ENCODE measurements around the gene ADAM33. TPM values are rescaled to one million over a fixed set of nuclear protein-coding genes. Genes with fewer than 3 reads are reported as not detected.
A peak's percentile ranks its signal among the peaks of the same experiment; 100 is the strongest.

The ADAM33 gene
- total RNA-seq, 1 experiment from 2014 or later, result 0.11 TPM

DNA sequence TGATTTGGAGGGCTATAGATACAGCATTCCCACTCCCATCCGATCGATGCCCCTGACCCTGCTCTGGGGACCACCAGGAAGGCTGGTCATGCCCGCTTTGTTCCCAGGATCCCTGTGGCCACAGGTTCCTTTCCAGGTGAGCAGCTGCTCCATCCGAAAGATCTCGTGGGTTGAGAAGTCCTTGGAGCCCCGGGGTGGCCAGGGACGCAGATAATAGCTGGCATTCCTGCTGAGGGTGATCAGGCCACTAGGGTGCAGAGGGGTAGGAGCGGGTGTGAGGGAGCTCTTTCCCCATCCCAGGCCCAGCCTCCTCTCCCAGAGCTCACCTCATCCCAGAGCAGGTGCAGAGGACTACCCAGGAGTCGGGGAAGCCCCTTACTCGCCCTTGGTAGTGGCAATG is 7.4 kb downstream of the ADAM33 start:
- Histone ChIP-seq H3K27me3 (ENCODE audit: low read length) (peaks cover 48% of the 10 kb centered on the region), H3K4me1 (ENCODE audit: insufficient read depth, low read length) (no peaks in the 10 kb centered on the region), H3K4me3 (ENCODE audit: low read length) (no peak overlapping the region), H2AFZ (ENCODE audit: low read length) (no peak overlapping the region), H3K9ac (ENCODE audit: low read length) (no peak overlapping the region), H3K79me2 (ENCODE audit: low read length) (no peaks in the 10 kb centered on the region), H3F3A (ENCODE audit: low read length, unreplicated experiment) (no peaks in the 10 kb centered on the region), H3K9me3 (ENCODE audit: low read length) (no peaks in the 10 kb centered on the region), H3K36me3 (ENCODE audit: low read depth, low read length) (no peaks in the 10 kb centered on the region), H3K4me2 (ENCODE audit: low read length) (no peak overlapping the region), H3K27ac (ENCODE audit: low read length) (no peak overlapping the region), H3K9me2 (replicated peaks; ENCODE audit: low read length) (no peaks in the 10 kb centered on the region), H4K20me1 (ENCODE audit: low read length) (no peaks in the 10 kb centered on the region)
- no peak for TF ChIP-seq EZH2phosphoT487 (IDR thresholded peaks at IDR 0.05; ENCODE audit: borderline replicate concordance, low read length)
- TF ChIP-seq EZH2 (IDR thresholded peaks at IDR 0.05; ENCODE audit: low read length, unreplicated experiment), result no peak
- TF ChIP-seq, protein P1, sequence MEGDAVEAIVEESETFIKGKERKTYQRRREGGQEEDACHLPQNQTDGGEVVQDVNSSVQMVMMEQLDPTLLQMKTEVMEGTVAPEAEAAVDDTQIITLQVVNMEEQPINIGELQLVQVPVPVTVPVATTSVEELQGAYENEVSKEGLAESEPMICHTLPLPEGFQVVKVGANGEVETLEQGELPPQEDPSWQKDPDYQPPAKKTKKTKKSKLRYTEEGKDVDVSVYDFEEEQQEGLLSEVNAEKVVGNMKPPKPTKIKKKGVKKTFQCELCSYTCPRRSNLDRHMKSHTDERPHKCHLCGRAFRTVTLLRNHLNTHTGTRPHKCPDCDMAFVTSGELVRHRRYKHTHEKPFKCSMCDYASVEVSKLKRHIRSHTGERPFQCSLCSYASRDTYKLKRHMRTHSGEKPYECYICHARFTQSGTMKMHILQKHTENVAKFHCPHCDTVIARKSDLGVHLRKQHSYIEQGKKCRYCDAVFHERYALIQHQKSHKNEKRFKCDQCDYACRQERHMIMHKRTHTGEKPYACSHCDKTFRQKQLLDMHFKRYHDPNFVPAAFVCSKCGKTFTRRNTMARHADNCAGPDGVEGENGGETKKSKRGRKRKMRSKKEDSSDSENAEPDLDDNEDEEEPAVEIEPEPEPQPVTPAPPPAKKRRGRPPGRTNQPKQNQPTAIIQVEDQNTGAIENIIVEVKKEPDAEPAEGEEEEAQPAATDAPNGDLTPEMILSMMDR (conservative IDR thresholded peaks at IDR 0.05; ENCODE audit: low read depth, low read length), result no peak
- 0 out of 2 replicates have a peak, but pooled peaks have one; percentile 15 for ATAC-seq
- ChIA-PET POLR2A (ENCODE audit: unreplicated experiment) (no interaction called here), CTCF (interaction anchor here (0.6 to 1.5 kb wide), 4 partner anchors 18 to 240 kb away, joined by 3 to 5 read pairs (median 3); no protein-coding TSS in a partner anchor)
- BruUV-seq (replicated peaks), result no TSS peak
- no peak for DNase-seq
- intact Hi-C loops (cut with micrococcal nuclease), result no loop called here

DNA sequence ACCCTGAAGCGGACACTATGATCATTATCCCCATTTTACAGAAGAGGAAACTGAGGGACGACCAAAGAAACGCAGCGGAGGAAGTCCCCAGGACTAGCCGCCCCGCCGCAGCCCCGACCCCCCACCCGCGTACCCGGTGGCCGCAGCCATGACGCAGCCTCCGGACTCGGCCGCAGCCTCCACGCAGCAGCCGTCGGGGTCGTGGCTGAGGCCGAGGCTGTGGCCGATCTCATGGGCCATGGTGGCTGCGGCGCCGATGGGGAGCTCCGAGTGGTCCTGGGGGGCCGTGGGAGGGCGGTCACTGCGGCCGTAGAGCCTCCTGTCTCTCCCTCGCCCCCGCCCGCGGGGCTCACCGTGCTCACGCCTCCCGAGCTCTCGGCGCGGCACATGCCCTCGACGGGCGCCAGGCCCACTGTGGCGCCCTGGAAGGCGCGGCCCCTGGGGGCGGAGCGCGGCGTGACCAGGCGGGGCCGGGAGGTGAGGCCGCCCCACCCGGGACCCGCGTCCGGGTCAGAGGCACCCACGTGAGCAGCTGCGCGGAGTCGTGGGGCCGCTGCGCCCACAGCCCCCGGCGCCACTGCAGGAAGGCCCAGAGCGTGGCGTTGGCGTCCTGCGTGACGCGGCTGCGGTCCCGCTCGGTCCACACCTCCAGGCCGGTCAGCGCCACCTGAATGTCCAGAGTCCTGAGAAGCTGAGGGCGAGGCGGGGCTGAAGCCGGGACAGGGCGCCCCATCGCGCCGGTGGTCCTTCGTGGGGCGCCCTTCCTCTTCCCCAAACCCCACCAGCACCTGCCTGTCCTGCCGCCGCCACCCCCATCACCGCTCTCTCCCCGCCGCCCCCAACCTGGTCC is 8.4 kb downstream of the ADAM33 start:
- no peaks in the 10 kb centered on the region for H3K79me2 ChIP-seq (ENCODE audit: low read length)
- no peak for ATAC-seq
- TF ChIP-seq EZH2 (IDR thresholded peaks at IDR 0.05; ENCODE audit: low read length, unreplicated experiment) (no peak), EZH2phosphoT487 (IDR thresholded peaks at IDR 0.05; ENCODE audit: borderline replicate concordance, low read length) (no peak)
- TF ChIP-seq, protein P1 (conservative IDR thresholded peaks at IDR 0.05; ENCODE audit: low read depth, low read length), result no peak
- no TSS peak for BruUV-seq (replicated peaks)
- H3K4me2 ChIP-seq (ENCODE audit: low read length), result no peak overlapping the region
- H3K9me3 ChIP-seq (ENCODE audit: low read length), result no peaks in the 10 kb centered on the region
- no peak overlapping the region for H2AFZ ChIP-seq (ENCODE audit: low read length)
- POLR2A ChIA-PET (ENCODE audit: unreplicated experiment), result no interaction called here
- H3K27ac ChIP-seq (ENCODE audit: low read length), result no peak overlapping the region
- H4K20me1 ChIP-seq (ENCODE audit: low read length), result no peaks in the 10 kb centered on the region
- peaks cover 48% of the 10 kb centered on the region for H3K27me3 ChIP-seq (ENCODE audit: low read length)
- DNase-seq, result no peak
- H3K9ac ChIP-seq (ENCODE audit: low read length), result no peak overlapping the region
- no peak overlapping the region for H3K4me3 ChIP-seq (ENCODE audit: low read length)
- intact Hi-C loops (cut with micrococcal nuclease), result no loop called here
- CTCF ChIA-PET, result interaction anchor here (0.8 to 1.5 kb wide), 2 partner anchors 17 to 43 kb away, joined by 3 read pairs; no protein-coding TSS in a partner anchor
- no peaks in the 10 kb centered on the region for H3K36me3 ChIP-seq (ENCODE audit: low read depth, low read length)
- H3F3A ChIP-seq (ENCODE audit: low read length, unreplicated experiment), result no peaks in the 10 kb centered on the region
- no peaks in the 10 kb centered on the region for H3K9me2 ChIP-seq (replicated peaks; ENCODE audit: low read length)
- H3K4me1 ChIP-seq (ENCODE audit: insufficient read depth, low read length), result no peaks in the 10 kb centered on the region

Measured in PC-3 (cell line).